VCaP (cell line): ENCODE results near the gene TMPRSS4.

Experiments
- H3K27ac ChIP-seq: fragments of 450-650 bp; 2 replicates; pipeline ENCODE4 v1.5.1; 2017
- CTCF ChIP-seq: fragments of 450-650 bp; conservative IDR thresholded peaks from 2 replicates; pipeline ENCODE4 v1.5.1; 2017; ENCODE audit warnings: mild to moderate bottlenecking, moderate library complexity

The TMPRSS4 gene

GRCh38 chr11:118126082-118126838 is 49.4 kb downstream of the TMPRSS4 start:
- H3K27ac ChIP-seq = no peak overlapping the region
- no peak for TF ChIP-seq CTCF

- H3K27ac ChIP-seq = no peak overlapping the region
- no peak for TF ChIP-seq CTCF
Measured at GRCh38 chr11:118128310-118128709, 51.4 kb downstream of the TMPRSS4 start.

GRCh38 chr11:118128721-118129470 is 52.0 kb downstream of the TMPRSS4 start:
- H3K27ac ChIP-seq = no peak overlapping the region
- no peak for TF ChIP-seq CTCF

DNA sequence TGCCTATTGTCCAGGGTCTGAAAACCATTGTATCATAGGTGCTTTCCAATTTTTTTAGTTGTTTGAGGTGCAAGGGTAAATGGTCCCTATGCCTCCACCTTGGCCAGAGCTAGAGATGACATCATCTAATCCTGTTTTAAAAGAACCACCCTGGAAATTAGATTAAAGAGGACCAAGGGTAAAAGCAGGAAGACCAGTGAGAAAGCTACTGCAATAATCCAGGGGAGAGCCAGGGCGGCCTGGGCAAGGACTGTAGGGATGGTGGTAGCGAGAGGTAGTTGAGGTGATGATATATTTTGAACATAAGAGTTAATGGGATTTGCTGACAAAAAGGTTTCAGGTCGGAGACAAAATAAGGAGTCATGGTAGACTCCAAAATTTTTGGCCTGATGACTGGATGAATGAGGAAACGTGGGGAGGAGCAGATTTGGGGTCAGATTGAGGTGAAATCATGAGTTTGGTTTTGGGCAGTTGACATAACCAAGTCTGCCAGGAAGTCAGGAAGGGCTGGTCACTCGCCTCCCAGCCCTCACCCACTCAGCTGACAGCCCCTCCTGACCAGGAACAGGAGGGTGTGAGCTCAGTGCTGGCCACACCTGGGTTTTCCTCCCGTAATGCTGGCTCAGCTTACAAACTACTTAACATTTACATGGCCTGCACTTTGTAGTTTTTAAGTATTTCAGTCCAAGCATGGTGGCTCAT is 52.7 kb downstream of the TMPRSS4 start:
- TF ChIP-seq CTCF = no peak

GRCh38 chr11:118132385-118133151 is 55.7 kb downstream of the TMPRSS4 start:
- H3K27ac ChIP-seq = no peak overlapping the region
- no peak for TF ChIP-seq CTCF

More for the DNA sequence above, 52.7 kb downstream of the TMPRSS4 start:
- H3K27ac ChIP-seq = no peak overlapping the region

GRCh38 chr11:118133816-118134215 is 56.9 kb downstream of the TMPRSS4 start:
- no peak overlapping the region for H3K27ac ChIP-seq
- TF ChIP-seq CTCF = no peak
